Heart right ventricle (tissue), 16 donors: ENCODE data around the gene UNC45B. TPM values are rescaled to one million over a fixed set of nuclear protein-coding genes. Genes with fewer than 3 reads are reported as not detected.
"Not testable (repeated sequence)": the region's sequence is repeated elsewhere in the genome, so short reads cannot be mapped to it uniquely, and the experiment has no call there.

ENCODE experiments used
- ATAC-seq, 8 donors: fragments of 200-7000 bp; cut with Tn5 transposase; one replicate each; pipeline ENCODE4 v1.9.1; 2020; ENCODE audit warnings: mild to moderate bottlenecking in 8 of 8, moderate library complexity in 8 of 8, moderate number of reproducible peaks in 1 of 8
- DNase-seq, 2 donors: peaks; one replicate each; pipeline ENCODE4 v3.0.0-alpha.2; 2020
- H3K27ac ChIP-seq, 10 donors: fragments of 200-600 bp; sonication (generic) in 2 of 10; one replicate each; pipeline versions ENCODE4 v1.5.0 to v1.8.0; 2020 to 2022; ENCODE audit warnings: mild to moderate bottlenecking in 3 of 10
- H3K27me3 ChIP-seq, 7 donors: fragments of 200-600 bp; one replicate each; pipeline ENCODE4 v1.8.0; 2021 to 2022; ENCODE audit warnings: mild to moderate bottlenecking in 2 of 7
- H3K36me3 ChIP-seq, 9 donors: fragments of 200-600 bp; sonication (generic) in 1 of 9; one replicate each; pipeline versions ENCODE4 v1.5.0 to v1.8.0; 2020 to 2022; ENCODE audit warnings: mild to moderate bottlenecking in 2 of 9
- H3K4me1 ChIP-seq, 9 donors: fragments of 200-600 bp; sonication (generic) in 1 of 9; one replicate each; pipeline versions ENCODE4 v1.5.0 to v1.8.0; 2020 to 2022; ENCODE audit warnings: mild to moderate bottlenecking in 4 of 9
- H3K4me3 ChIP-seq, 10 donors: fragments of 200-600 bp; sonication (generic) in 2 of 10; one replicate each; pipeline versions ENCODE4 v1.5.0 to v1.8.0; 2020 to 2022; ENCODE audit warnings: mild to moderate bottlenecking in 7 of 10, moderate library complexity in 2 of 10
- H3K9me3 ChIP-seq, 11 donors: fragments of 200-600 bp in 10 of 11; sonication (generic) in 2 of 11; one replicate each; pipeline versions ENCODE4 v1.5.0 to v1.8.0; 2013 to 2022; ENCODE audit warnings: mild to moderate bottlenecking in 2 of 11, control low read depth in 1 of 11, moderate library complexity in 1 of 11
- WGBS, 2 donors: extraction: QIAGEN DNeasy Blood & Tissue Kit; methylation state at CpG; one replicate each; pipeline ENCODE4 v1.1.7; 2013; ENCODE audit warnings: inconsistent platforms in 1 of 2; 5-methylcytosine and 5-hydroxymethylcytosine counted together
- intact Hi-C, 10 donors: fragments of 100-400 bp; cut with DNase I; formaldehyde crosslinking; loops; one replicate each; pipeline versions ENCODE4 v1.11.1 to v1.14.2; 2022
- polyA plus RNA-seq, 2 donors: library from polyadenylated mRNA; stranded (reverse); fragments of 200-250 nt; gene quantifications; one replicate each; pipeline ENCODE4 v1.2.3, GENCODE V29; 2013
- total RNA-seq, 10 donors: library from RNA; stranded (reverse); fragmentation: NEBNext Ultra II Directional in 3 of 10; extraction: Animal tissue kit (Norgen Biotek cat#: 25700) in 3 of 10; gene quantifications; one replicate each; pipeline versions ENCODE4 v1.2.1 to v1.2.4, GENCODE V29; 2021 to 2023
- TF ChIP-seq, protein P1 (sequence below), 9 donors: fragments of 200-600 bp; sonication (generic) in 2 of 9; IDR thresholded peaks; one replicate each; pipeline versions ENCODE4 v1.5.0 to v1.8.0; 2021 to 2022; ENCODE audit warnings: antibody characterized with exemption in 9 of 9, mild to moderate bottlenecking in 5 of 9, moderate library complexity in 1 of 9
- donor health status: Arrhythmogenic right ventricular cardiomyopathy.
- donor health status: ischemic (EF 13 %, LVEDD 7.1; RV severe dilation, severe dysfunction).
- donor health status: healthy with polysubstance abuse.
- donor health status: DM: no; HTN: yes; CAD: no.
- donor health status: DM: no; HTN: no; CAD: no.
- donor health status: ischemic (EF 25% LVEDD 6.9; RV normal size, moderate dysfunction).
- donor health status: ischemic (EF 25% LVEDD 5.7; RV mildly dilated, moderate dysfunction).
- donor health status: healthy.
- donor health status: DM: yes; HTN: yes; CAD: no.
- donor health status: Ischemic cardiomyopathy.
- donor health status: ischemic (EF 35%, LVEDD 5.7; RV mildly dilated, moderate dysfunction).
- donor health status: nonischemic (EF 11% LVEDD 7.7; RV severe dilation, severe dysfunction).
- donor health status: DM: yes; HTN: yes; CAD: no.
- donor health status: PGD.
- donor health status: ischemic (EF 29% LVEDD 5.4; RV normal size, mild dysfunction).
- donor health status: nonischemic (EF 23%, LVEDD 6.1; RV moderate dilation, normal function).

The UNC45B gene
- total and polyA plus RNA-seq, 12 donors = 27.8 to 303 (median 229) TPM

GRCh38 chr17:35103271-35103670 lies 44.3 kb upstream of the UNC45B start:
- H3K27me3 ChIP-seq = no peaks in the 10 kb centered on the region
- H3K4me3 ChIP-seq = no peak overlapping the region
- no peaks in the 10 kb centered on the region for H3K9me3 ChIP-seq
- DNase-seq (no peak), ATAC-seq (no peak)
- H3K27ac ChIP-seq = no peak overlapping the region
- peaks cover 0 to 88% (median 44%) of the 10 kb centered on the region in 9 donors for H3K36me3 ChIP-seq
- TF ChIP-seq, protein P1, sequence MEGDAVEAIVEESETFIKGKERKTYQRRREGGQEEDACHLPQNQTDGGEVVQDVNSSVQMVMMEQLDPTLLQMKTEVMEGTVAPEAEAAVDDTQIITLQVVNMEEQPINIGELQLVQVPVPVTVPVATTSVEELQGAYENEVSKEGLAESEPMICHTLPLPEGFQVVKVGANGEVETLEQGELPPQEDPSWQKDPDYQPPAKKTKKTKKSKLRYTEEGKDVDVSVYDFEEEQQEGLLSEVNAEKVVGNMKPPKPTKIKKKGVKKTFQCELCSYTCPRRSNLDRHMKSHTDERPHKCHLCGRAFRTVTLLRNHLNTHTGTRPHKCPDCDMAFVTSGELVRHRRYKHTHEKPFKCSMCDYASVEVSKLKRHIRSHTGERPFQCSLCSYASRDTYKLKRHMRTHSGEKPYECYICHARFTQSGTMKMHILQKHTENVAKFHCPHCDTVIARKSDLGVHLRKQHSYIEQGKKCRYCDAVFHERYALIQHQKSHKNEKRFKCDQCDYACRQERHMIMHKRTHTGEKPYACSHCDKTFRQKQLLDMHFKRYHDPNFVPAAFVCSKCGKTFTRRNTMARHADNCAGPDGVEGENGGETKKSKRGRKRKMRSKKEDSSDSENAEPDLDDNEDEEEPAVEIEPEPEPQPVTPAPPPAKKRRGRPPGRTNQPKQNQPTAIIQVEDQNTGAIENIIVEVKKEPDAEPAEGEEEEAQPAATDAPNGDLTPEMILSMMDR (IDR thresholded peaks at IDR 0.05) = no peak
- intact Hi-C loops = no loop called here
- WGBS, 2 donors = 91 to 93% methylated on average over 5 of the region's 5 CpGs
- H3K4me1 ChIP-seq = no peaks in the 10 kb centered on the region

DNA sequence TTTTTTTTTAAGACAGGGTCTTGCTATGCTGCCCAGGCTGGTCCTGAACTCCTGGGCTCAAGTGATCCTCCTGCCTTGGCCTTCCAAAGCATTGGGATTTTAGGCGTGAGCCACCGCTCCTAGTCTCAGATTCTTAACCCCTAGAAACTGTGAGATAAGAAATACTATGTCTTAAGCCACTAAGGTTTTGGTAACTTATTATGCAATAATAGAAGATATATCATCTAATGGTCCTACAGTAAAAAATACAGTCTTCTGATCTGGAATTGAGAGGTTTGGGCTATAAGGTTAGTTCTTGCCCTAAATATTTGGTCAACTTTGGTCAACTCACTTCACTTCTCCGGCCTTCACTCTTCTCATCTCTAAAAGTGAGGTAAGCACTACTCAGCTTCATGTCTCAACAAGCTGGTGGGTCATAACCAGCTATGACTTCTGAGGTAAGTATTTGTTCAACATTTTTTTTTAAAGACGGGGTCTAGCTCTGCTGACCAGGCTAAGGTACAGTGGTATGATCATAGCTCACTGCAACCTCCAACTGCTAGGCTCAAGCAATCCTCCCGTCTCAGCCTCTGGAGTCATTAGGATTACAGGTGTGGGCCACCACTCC lies 42.7 kb upstream of the UNC45B start:
- TF ChIP-seq, protein P1 (IDR thresholded peaks at IDR 0.05) = no peak
- peaks cover 0 to 71% (median 32%) of the 10 kb centered on the region in 9 donors for H3K36me3 ChIP-seq
- DNase-seq (no peak), ATAC-seq (no peak)
- no peaks in the 10 kb centered on the region for H3K27me3 ChIP-seq
- WGBS, 2 donors = 97 to 99% methylated on average over 5 of the region's 5 CpGs
- H3K9me3 ChIP-seq = no peaks in the 10 kb centered on the region
- intact Hi-C loops = no loop called here
- H3K27ac ChIP-seq = no peak overlapping the region
- no peak overlapping the region for H3K4me3 ChIP-seq
- H3K4me1 ChIP-seq = no peaks in the 10 kb centered on the region

DNA sequence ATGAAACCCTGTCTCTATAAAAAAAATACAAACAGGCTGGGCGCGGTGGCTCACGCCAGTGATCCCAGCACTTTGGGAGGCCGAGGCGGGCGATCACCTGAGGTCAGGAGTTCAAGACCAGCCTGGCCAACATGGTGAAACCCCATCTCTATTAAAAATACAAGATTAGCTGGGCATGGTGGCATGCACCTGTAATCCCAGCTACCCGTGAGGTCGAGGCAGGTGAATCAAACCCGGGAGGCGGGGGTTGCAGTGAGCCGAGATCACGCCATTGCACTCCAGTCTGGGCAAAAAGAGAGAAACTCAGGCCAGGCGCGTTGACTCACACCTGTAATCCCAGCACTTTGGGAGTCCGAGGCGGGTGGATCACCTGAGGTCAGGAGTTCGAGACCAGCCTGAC lies 36.8 kb upstream of the UNC45B start:
- not testable (repeated sequence) for H3K27me3 ChIP-seq, ATAC-seq, H3K4me1 ChIP-seq, DNase-seq, H3K4me3 ChIP-seq, H3K9me3 ChIP-seq, H3K27ac ChIP-seq
- H3K36me3 ChIP-seq = peaks cover 0 to 15% (median 8%) of the 10 kb centered on the region in 9 donors
- 97 to 98% methylated on average over 17 of the region's 17 CpGs for WGBS, 2 donors
- intact Hi-C loops = loop anchor here in 4 of 10 donors (10.0 kb wide), 3 partner anchors 116 to 686 kb away; no protein-coding TSS in a partner anchor

DNA sequence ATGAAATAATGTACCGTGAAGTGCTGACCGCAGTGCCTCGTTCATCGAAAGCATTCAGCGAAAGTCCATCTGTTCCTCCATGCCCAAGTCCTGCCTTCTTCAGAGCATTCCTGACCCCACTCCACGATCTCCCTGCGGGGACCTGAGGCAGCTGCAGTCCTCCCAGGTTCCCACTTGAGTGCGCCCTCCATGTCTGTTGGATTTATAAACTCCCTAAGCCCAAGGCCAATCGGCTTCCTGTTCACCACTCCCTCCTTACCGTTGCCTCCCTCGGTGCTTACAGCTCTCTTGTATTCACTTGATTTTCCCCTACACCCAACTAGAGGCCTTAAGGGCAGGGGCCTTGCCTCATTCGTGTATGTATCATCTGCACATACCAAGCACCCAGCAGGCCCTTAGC lies 30.8 kb upstream of the UNC45B start:
- Histone ChIP-seq H3K9me3 (no peaks in the 10 kb centered on the region), H3K4me1 (peaks cover 3 to 22% (median 13%) of the 10 kb centered on the region in 9 donors), H3K36me3 (no peaks in the 10 kb centered on the region), H3K4me3 (no peak overlapping the region), H3K27me3 (no peaks in the 10 kb centered on the region), H3K27ac (no peak overlapping the region)
- intact Hi-C loops = loop anchor here in 4 of 10 donors (10.0 kb wide), 3 partner anchors 122 to 692 kb away; no protein-coding TSS in a partner anchor
- DNase-seq (no peak), ATAC-seq (no peak)
- TF ChIP-seq, protein P1 (IDR thresholded peaks at IDR 0.05) = no peak
- WGBS, 2 donors = 84 to 85% methylated on average over 12 of the region's 12 CpGs

DNA sequence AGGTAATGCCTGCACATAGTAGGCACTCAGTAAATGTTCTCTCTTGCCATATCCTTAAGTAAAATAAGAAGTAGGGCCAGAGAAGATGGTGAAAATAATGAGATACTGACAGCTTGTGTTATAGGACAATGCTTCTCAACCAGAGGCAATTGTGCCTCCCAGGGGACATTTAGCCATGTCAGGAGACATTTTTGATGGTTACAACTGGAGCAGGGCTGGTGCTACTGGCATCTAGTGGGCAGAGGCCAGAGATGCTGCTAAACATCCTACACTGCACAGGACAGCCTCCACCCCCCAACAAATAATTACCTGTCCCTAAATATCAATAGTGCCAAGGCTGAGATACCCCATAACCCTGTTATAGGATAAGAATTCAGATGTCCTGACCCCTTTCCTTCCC lies 29.6 kb upstream of the UNC45B start:
- no peak for DNase-seq
- peaks cover 3 to 22% (median 13%) of the 10 kb centered on the region in 9 donors for H3K4me1 ChIP-seq

More for the DNA sequence above, 29.6 kb upstream of the UNC45B start:
- intact Hi-C loops = loop anchor here (2.0 to 10.0 kb wide), 7 partner anchors 29 to 697 kb away; no protein-coding TSS in a partner anchor
- TF ChIP-seq, protein P1 (IDR thresholded peaks at IDR 0.05) = peak in 1 of 9 donors; percentile 16
- Histone ChIP-seq H3K36me3 (no peaks in the 10 kb centered on the region), H3K9me3 (no peaks in the 10 kb centered on the region), H3K27ac (no peak overlapping the region), H3K27me3 (no peaks in the 10 kb centered on the region), H3K4me3 (no peak overlapping the region)
- no peak for ATAC-seq
